IMR-90 (cell line): Measurements from ENCODE around the gene CDK5RAP3. TPM values are rescaled to one million over a fixed set of nuclear protein-coding genes. Genes with fewer than 3 reads are reported as not detected.

Experiments used
- ATAC-seq: fragments of 200-7000 bp; cut with Tn5 transposase; 2 replicates; pipeline ENCODE4 v1.9.1; 2020; ENCODE audit warnings: low read depth, mild to moderate bottlenecking, moderate library complexity
- BruUV-seq: library from RNA; stranded (reverse); fragments of 400-500 nt; replicated peaks from 2 replicates; lab custom pipeline; 2021; lab: Mats Ljungman, UMichigan
- CTCF ChIA-PET: fragments of 300-600 bp; formaldehyde crosslinking; extraction: SDS; loops from one replicate; lab custom pipeline; 2021; ENCODE audit warnings: antibody characterized with exemption; lab: Yijun Ruan, JAX
- POLR2A ChIA-PET: fragments of 300-600 bp; sonication (Branson Sonifier 250); formaldehyde crosslinking; loops from one replicate; lab custom pipeline; 2022; ENCODE audit warnings: antibody characterized with exemption; ENCODE audit not compliant: unreplicated experiment; lab: Charles Lee
- DNase-seq: peaks from one replicate; pipeline ENCODE4 v3.0.0; 2013
- H2AFZ ChIP-seq: replicated peaks from 2 replicates; pipeline ENCODE3; 2013; ENCODE audit warnings: low read length, mild to moderate bottlenecking; ENCODE audit not compliant: poor library complexity
- H2AK5ac ChIP-seq: 2 replicates; pipeline ENCODE4 v1.6.1; 2013; ENCODE audit warnings: low read depth, low read length, inconsistent platforms
- H2AK9ac ChIP-seq: replicated peaks from 2 replicates; pipeline ENCODE3; 2013; ENCODE audit warnings: mild to moderate bottlenecking, low read depth, low read length, moderate library complexity; ENCODE audit not compliant: poor library complexity
- H2BK120ac ChIP-seq: 2 replicates; pipeline ENCODE4 v1.6.1; 2013; ENCODE audit warnings: low read depth, low read length, inconsistent platforms
- H2BK15ac ChIP-seq: 3 replicates; pipeline ENCODE4 v1.6.1; 2013; ENCODE audit warnings: low read depth, low read length, inconsistent platforms
- H2BK20ac ChIP-seq: 2 replicates; pipeline ENCODE4 v1.6.1; 2013; ENCODE audit warnings: low read depth, mild to moderate bottlenecking, inconsistent platforms, low read length, moderate library complexity
- H2BK5ac ChIP-seq: 2 replicates; pipeline ENCODE4 v1.6.1; 2013; ENCODE audit warnings: mild to moderate bottlenecking, low read depth, low read length, inconsistent platforms; ENCODE audit not compliant: poor library complexity, severe bottlenecking
- H3K14ac ChIP-seq: replicated peaks from 2 replicates; pipeline ENCODE4 v1.6.1; 2013; ENCODE audit warnings: low read depth, low read length, inconsistent platforms
- H3K18ac ChIP-seq: 2 replicates; pipeline ENCODE4 v1.6.1; 2013; ENCODE audit warnings: low read depth, low read length, control low read depth
- H3K23ac ChIP-seq: 2 replicates; pipeline ENCODE4 v1.6.1; 2013; ENCODE audit warnings: low read depth, low read length, inconsistent platforms
- H3K27ac ChIP-seq: 2 replicates; pipeline ENCODE4 v1.5.1; 2013; ENCODE audit warnings: mild to moderate bottlenecking, control low read depth, low read length; ENCODE audit not compliant: insufficient read depth
- H3K27me3 ChIP-seq: 2 replicates; pipeline ENCODE4 v1.6.1; 2013; ENCODE audit warnings: low read length; ENCODE audit not compliant: control insufficient read depth, insufficient read depth
- H3K36me3 ChIP-seq: 2 replicates; pipeline ENCODE4 v1.6.1; 2013; ENCODE audit warnings: low read length, mixed read lengths; ENCODE audit not compliant: control insufficient read depth, insufficient read depth
- H3K4ac ChIP-seq: 2 replicates; pipeline ENCODE4 v1.6.1; 2013; ENCODE audit warnings: low read depth, low read length, inconsistent platforms
- H3K4me1 ChIP-seq: 2 replicates; pipeline ENCODE4 v1.6.1; 2013; ENCODE audit warnings: low read length, mixed read lengths; ENCODE audit not compliant: control insufficient read depth, insufficient read depth
- H3K4me2 ChIP-seq: 2 replicates; pipeline ENCODE4 v1.6.1; 2013; ENCODE audit warnings: low read depth, mild to moderate bottlenecking, control low read depth, low read length, moderate library complexity
- H3K4me3 ChIP-seq: 2 replicates; pipeline ENCODE4 v1.5.1; 2013; ENCODE audit warnings: low read depth, mild to moderate bottlenecking, control low read depth, low read length, moderate library complexity; ENCODE audit not compliant: insufficient read depth
- H3K56ac ChIP-seq: 2 replicates; pipeline ENCODE4 v1.6.1; 2013; ENCODE audit warnings: low read length, inconsistent platforms; ENCODE audit not compliant: insufficient read depth; ENCODE audit errors: extremely low read depth
- H3K79me1 ChIP-seq, 2 experiments: 2 replicates each; pipeline ENCODE4 v1.6.1; 2013; ENCODE audit warnings: low read length in 2 of 2, inconsistent platforms in 1 of 2, low read depth in 1 of 2
- H3K9ac ChIP-seq: 2 replicates; pipeline ENCODE4 v1.6.1; 2013; ENCODE audit warnings: low read depth, low read length, control low read depth
- H3K9me1 ChIP-seq: 2 replicates; pipeline ENCODE4 v1.6.1; 2013; ENCODE audit warnings: low read length, inconsistent platforms; ENCODE audit not compliant: insufficient read depth
- H3K9me3 ChIP-seq: 2 replicates; pipeline ENCODE4 v1.6.1; 2013; ENCODE audit warnings: low read length; ENCODE audit not compliant: control insufficient read depth, insufficient read depth
- H4K20me1 ChIP-seq: 2 replicates; pipeline ENCODE4 v1.6.1; 2013; ENCODE audit warnings: low read length, inconsistent platforms; ENCODE audit not compliant: insufficient read depth
- H4K5ac ChIP-seq: 2 replicates; pipeline ENCODE4 v1.6.1; 2013; ENCODE audit warnings: mild to moderate bottlenecking, low read depth, low read length, control low read depth
- H4K8ac ChIP-seq, 2 experiments: 2 replicates each; pipeline ENCODE4 v1.6.1; 2013; ENCODE audit warnings: low read depth in 2 of 2, low read length in 2 of 2, control low read depth in 1 of 2, inconsistent platforms in 1 of 2
- H4K91ac ChIP-seq: 2 replicates; pipeline ENCODE4 v1.6.1; 2013; ENCODE audit warnings: low read depth, low read length, inconsistent platforms; ENCODE audit not compliant: insufficient read depth
- CTCF ChIP-seq: conservative IDR thresholded peaks from 2 replicates; pipeline ENCODE4 v1.5.1; 2012; ENCODE audit warnings: mild to moderate bottlenecking, low read depth, low read length, improper control_type of control experiment
- MAZ ChIP-seq: IDR thresholded peaks from 2 replicates; pipeline ENCODE4 v1.6.1; 2012; ENCODE audit warnings: low read depth, mild to moderate bottlenecking, low read length, improper control_type of control experiment, moderate library complexity, borderline replicate concordance
- USF2 ChIP-seq: fragments of 150-350 bp; IDR thresholded peaks from 2 replicates; pipeline ENCODE4 v1.6.1; 2017; ENCODE audit warnings: mild to moderate bottlenecking, antibody characterized with exemption, low read length, low read depth
- dilution Hi-C: fragments of 300-500 bp; cut with HindIII; formaldehyde crosslinking; loops from one replicate; pipeline ENCODE4 v1.14.3; 2018; ENCODE audit warnings: low sequenced_read_pairs; ENCODE audit not compliant: unreplicated experiment
- in situ Hi-C: fragments of 300-500 bp; cut with MboI; formaldehyde crosslinking; loops from 3 replicates; pipeline ENCODE4 v1.14.3; 2019; ENCODE audit warnings: low sequenced_read_pairs, inconsistent platforms, mixed read lengths
- intact Hi-C: fragments of 100-400 bp; cut with micrococcal nuclease; formaldehyde crosslinking; loops from 2 replicates; pipeline ENCODE4 v1.10.0; 2022
- polyA plus RNA-seq, 3 experiments: library from polyadenylated mRNA; depleted of rRNA; stranded (reverse); fragments of >200 nt; gene quantifications; 2 replicates each; pipeline ENCODE4 v1.2.3, GENCODE V29; 2012; ENCODE audit warnings: low replicate concordance in 1 of 3
- total RNA-seq: library from RNA; depleted of rRNA; stranded (reverse); fragments of >200 nt; gene quantifications from 2 replicates; pipeline ENCODE4 v1.2.3, GENCODE V29; 2012

The CDK5RAP3 gene
- total and polyA plus RNA-seq, 2 of the 4 experiments (the other 2 are of a cell fraction) = 75.3 to 153 TPM

GRCh38 chr17:47953909-47954308, 17.0 kb upstream of the CDK5RAP3 start:
- H3K4me1 ChIP-seq = peaks cover 8% of the 10 kb centered on the region
- ChIA-PET POLR2A (no interaction called here), CTCF (no interaction called here)
- no peak overlapping the region for H2AK9ac ChIP-seq
- H3K4me2 ChIP-seq = no peak overlapping the region
- no TSS peak for BruUV-seq
- no peak for DNase-seq
- in situ Hi-C loops (no loop called here), dilution Hi-C loops (no loop called here), intact Hi-C loops (no loop called here)
- H4K20me1 ChIP-seq = no peaks in the 10 kb centered on the region
- no peaks in the 10 kb centered on the region for H3K9me1 ChIP-seq
- H2AFZ ChIP-seq = no peak overlapping the region
- ATAC-seq = no peak
- no peak overlapping the region for H2BK15ac ChIP-seq
- no peak overlapping the region for H3K56ac ChIP-seq
- no peak overlapping the region for H2AK5ac ChIP-seq
- H2BK20ac ChIP-seq = no peak overlapping the region
- no peak overlapping the region for H3K14ac ChIP-seq
- H3K27me3 ChIP-seq = peaks cover under 1% of the 10 kb centered on the region; the same call in 1 of the 2 replicates
- H4K5ac ChIP-seq = no peak overlapping the region
- H3K27ac ChIP-seq = no peak overlapping the region
- H3K4ac ChIP-seq = no peak overlapping the region
- H3K79me1 ChIP-seq = peaks cover 0 to 5% of the 10 kb centered on the region in 2 experiments; a peak in 1 of 4 replicates
- H3K18ac ChIP-seq = no peak overlapping the region
- H2BK5ac ChIP-seq = no peak overlapping the region
- no peak overlapping the region for H2BK120ac ChIP-seq
- H3K36me3 ChIP-seq = no peaks in the 10 kb centered on the region
- no peak overlapping the region for H4K8ac ChIP-seq
- no peak for TF ChIP-seq MAZ
- 0 out of 2 replicates have a peak, but pooled peaks have one; percentile 7 for TF ChIP-seq CTCF
- TF ChIP-seq USF2 = no peak
- H4K91ac ChIP-seq = no peak overlapping the region
- no peak overlapping the region for H3K4me3 ChIP-seq
- H3K23ac ChIP-seq = no peak overlapping the region
- H3K9me3 ChIP-seq = no peaks in the 10 kb centered on the region
- H3K9ac ChIP-seq = no peak overlapping the region
